GM21528 (cell line): ENCODE results near the gene HOXA4.

ENCODE experiments used
- ATAC-seq: cut with Tn5 transposase; IDR thresholded peaks from one replicate; pipeline ENCODE4 v1.9.1; 2021; ENCODE audit warnings: mild to moderate bottlenecking, moderate library complexity; ENCODE audit not compliant: unreplicated experiment, low FRiP score

HOXA4 gene

GRCh38 chr7:27170426-27171324 is 40.1 kb upstream of the HOXA4 start:
- ATAC-seq = no peak

- ATAC-seq = no peak
Measured at GRCh38 chr7:27169658-27170425, 39.3 kb upstream of the HOXA4 start.

GRCh38 chr7:27168265-27168947 is 37.8 kb upstream of the HOXA4 start:
- no peak for ATAC-seq

GRCh38 chr7:27167916-27168264 is 37.3 kb upstream of the HOXA4 start:
- ATAC-seq = no peak

DNA sequence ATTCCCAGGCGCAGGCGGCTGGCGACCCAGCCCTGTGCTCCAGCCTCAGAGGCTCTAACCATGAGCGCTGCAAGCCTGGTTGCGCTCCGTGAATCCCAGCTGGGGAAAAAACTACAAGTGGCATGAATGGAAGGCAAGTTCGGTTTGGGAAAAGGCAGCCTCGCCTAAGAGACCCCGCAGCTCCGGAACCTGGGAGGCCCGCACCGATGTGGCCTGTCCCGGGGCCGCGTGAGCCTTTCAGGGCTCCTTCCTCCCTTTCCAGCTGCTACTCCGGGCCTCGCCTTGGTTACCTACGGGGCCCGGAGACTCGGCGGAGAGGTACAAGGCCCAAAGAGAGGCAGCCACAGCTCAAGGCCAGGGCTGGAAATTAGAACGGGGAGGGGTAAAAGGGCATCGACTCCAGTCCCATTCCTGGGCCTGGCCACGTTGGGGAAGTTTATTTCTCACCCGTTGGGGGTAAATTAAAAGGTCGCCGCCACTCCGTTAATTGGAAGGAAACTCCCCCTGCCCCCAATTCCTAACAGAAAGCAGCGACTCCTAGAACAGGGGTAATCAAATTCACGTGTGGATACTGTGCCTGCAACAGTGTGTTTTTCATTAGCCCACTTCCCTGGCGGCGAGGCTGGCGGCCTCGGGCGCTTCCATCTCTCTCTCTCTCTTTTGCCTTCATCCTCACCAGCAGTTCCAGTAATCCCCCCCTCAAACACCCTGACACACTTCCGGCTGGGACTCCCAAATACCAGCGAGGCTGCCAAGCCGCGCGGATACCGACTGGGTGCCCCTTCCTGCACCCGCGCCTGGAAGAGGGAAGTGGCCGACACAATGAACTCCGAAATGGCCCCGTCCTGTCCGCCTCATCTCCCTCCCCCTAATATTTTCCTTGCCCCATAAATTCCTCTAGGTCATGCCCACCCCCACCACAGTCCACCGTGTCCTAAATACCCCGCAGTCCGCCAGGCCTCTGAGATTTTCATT is 36.3 kb upstream of the HOXA4 start:
- no peak for ATAC-seq

DNA sequence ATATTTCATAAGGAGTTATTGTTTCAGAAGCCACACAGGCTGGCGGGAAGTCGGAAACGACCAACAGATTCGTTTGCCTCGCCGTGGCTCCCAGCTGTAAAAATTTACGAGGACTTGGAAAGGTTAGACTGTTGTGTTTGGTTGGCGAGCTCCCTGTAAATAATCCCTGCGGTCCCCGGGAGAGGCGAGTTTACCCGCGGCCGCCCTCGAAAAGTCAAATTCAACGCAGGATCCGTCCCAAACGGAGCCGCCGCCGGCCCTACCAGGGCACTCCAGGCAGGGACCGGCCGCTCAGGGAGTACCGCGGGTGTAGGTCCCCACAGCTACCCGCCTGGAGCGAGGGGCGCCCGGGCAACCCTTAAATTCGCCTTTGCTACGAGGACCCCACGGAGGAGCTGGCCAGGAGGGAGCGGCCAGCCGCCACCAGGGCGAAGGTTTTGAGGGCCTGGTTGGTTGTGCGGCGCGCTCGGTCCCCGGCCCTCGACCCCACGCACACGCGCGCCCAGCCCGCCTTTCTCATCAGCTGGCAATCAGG is 35.5 kb upstream of the HOXA4 start:
- ATAC-seq = no peak

DNA sequence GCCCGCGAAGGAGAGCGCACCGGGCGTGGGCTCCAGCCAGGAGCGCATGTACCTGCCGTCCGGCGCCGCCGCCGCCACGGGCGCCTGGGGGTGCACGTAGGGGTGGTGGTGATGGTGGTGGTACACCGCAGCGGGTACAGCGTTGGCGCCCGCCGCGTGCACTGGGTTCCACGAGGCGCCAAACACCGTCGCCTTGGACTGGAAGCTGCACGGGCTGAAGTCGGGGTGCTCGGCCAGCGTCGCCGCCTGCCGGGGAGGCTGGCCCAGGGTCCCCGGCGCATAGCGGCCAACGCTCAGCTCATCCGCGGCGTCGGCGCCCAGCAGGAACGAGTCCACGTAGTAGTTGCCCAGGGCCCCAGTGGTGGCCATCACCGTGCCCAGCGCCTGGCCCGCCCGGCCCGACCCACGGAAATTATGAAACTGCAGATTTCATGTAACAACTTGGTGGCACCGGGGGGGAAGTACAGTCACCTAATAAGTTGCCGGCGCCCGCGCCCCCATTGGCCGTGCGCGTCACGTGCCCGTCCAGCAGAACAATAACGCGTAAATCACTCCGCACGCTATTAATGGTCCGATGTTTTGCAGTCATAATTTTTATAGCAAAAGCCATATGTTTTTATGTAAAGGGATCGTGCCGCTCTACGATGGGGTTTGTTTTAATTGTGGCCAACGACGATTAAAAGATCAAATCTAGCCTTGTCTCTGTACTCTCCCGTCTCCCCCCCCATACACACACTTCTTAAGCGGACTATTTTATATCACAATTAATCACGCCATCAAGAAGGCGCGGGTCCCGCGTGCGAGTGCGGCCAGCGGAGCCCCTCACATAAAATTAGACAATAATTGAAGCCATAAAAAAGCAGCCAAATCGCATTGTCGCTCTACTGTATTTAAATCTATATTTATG is 34.8 kb upstream of the HOXA4 start, which contains the start of gene HOXA9:
HOXA9 (minus strand) TSS at position 449 of the 907 bp plus-strand sequence; CDS start at position 369, 80 bp downstream.
- no peak for ATAC-seq

GRCh38 chr7:27164367-27165088 is 34.0 kb upstream of the HOXA4 start:
- ATAC-seq = no peak

DNA sequence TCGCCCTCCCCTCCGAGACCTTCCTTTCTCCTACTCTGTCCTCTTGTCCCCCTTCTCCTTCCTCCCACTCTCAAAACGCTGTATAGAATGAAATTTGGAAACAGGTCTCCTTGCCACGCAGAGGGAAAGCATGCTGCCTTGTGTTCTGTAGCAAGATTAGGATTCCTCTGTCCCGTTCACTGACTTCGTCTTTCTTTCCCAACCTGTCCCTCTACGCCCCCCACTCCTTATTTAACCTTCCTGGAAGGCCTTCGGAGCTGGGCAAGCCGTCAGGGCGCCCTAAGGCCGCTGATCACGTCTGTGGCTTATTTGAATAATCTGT is 33.4 kb upstream of the HOXA4 start:
- no peak for ATAC-seq

- no peak for ATAC-seq
Measured at GRCh38 chr7:27163288-27164044, 32.9 kb upstream of the HOXA4 start.

DNA sequence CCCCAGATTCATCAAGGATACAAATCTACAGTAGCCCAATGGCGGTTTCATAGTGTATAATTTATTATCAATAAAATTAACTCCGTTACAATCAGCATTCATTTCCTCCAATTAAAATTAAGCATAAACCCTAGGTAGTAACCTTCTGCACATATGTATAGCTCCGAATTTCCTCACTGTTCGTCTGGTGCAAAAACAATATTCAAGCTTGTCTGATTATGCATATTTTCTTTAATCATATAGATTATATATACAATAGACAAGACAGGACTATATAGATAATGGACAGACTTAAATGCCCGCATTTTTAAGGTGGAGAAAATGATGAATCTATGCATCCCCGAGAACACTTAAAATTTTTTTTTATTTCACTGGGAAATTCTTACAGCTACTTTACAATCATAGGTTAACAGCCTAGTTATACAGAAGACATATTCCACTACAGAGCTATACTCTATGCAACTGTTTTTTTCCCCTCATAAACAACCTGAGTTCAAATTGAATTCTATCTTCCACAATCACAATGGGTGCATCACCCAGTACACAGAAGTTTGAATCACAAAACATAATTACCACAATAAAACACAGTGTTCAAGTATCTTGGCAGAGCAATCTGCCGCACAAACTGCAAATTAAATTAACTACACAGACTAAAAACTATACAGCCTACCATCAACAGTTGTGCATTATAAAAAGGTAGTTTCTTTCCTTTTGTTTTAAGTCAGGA is 32.2 kb upstream of the HOXA4 start:
- no peak for ATAC-seq

DNA sequence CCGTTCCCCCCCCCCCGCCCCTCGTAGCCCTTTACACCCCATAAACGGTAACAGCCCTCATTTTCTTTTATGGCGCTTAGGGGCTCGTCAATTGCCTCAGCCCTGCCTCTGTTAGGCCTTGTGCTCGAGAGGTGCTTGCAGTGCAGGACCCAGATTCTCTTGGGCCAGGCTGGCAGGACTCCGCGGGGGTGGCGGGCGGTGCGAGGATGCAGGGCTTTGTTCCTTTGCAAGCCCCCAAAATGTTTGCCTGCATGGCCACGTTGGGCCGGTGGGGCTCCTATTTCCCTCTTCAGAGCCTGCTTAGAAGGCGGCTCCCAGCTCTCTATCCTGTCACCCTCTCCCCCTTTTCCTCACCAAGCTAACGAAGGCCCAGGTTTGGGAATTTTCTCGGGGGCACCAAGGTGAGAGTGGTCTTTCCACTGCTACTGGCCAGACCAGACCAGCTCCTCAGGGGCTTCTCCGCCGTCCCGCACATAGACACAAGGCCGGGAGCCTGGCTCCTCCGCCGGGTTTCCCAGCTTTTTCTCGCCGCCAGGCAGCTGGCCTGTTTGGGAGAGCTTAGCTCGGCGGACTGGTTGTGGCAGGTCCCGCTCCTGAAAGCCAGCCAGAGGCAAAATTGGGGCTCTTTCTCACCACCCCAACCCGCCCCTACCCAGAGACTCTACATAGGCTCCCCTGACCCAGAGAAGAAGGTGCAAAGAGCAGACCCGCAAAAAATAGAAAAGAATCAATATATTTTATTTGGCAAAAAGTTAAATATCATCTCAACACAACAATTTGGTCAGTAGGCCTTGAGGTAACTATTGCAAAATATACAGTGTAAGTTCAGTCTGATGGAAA is 31.4 kb upstream of the HOXA4 start:
- ATAC-seq = no peak

DNA sequence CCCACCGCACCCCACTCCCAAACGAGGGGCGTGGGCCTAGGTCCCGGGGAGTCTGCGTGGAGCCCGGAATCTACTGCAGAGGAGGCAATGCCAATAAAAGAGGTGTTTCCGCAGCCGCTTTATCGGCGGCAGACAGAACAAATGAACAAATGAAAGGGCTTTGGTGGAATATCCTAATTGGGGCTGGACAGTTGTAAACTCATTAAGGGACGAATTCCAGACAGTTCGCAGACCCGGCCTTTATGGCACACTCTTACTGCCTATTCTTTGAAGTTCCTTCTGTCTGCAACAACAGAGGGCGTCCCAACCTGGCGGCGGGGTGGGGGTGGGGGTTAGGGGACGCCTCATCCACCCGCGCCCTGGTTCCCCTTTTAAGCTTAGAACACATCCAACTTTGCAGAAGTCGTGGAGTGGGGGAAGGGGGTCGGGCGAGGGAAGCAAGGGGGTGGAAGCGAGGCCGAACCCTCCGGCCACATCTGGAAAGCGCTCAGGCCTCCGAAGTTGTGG is 30.7 kb upstream of the HOXA4 start:
- no peak for ATAC-seq

DNA sequence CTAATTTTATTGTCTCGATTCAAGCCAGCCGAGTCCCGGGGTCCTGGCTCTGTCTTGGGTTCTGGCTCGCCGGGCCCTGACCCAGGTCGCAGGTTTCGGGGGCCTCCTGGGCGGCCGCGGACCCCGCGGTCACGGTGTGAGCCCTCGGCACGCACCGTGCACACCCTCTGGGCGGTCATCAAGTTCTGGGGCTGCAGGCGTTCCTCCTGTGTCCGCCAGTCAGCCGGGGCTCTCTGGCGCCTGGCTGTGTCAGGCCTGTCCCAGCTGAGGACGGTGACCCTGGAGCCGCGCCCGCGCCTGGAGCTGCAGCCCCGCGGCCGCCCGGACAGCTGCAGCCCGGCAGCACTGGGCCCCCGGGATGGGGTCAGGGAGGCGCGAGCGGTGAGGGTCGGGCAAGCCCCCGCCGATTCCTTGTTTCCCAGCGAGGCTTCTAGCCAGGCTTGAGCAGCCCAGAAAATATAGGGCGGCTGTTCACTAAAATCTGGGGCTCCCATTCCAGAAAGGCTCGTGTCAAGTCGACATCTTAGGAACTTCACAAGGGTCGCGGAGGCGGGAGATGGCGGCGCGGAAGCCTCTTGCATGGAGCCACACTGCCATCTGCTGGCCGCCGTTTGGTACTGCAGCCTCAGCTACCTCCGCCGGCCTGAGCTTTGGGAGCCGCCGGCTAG is 30.1 kb upstream of the HOXA4 start:
- ATAC-seq = no peak

- ATAC-seq = no peak
Measured at GRCh38 chr7:27160145-27160545, 29.6 kb upstream of the HOXA4 start.
